H1 (cell line): ENCODE results near the gene PRMT1. TPM values are rescaled to one million over a fixed set of nuclear protein-coding genes. Genes with fewer than 3 reads are reported as not detected.

Experiments
- CTCF ChIA-PET: fragments of 300-600 bp; sonication (Branson Sonifier 250); formaldehyde crosslinking; loops from one replicate; lab custom pipeline; 2021; ENCODE audit not compliant: partially characterized antibody; lab: Charles Lee
- POLR2A ChIA-PET: fragments of 300-600 bp; sonication (Branson Sonifier 250); formaldehyde crosslinking; loops from one replicate; lab custom pipeline; 2021; ENCODE audit warnings: inconsistent platforms; ENCODE audit not compliant: partially characterized antibody; lab: Charles Lee
- DNase-seq, 2 experiments: peaks; one replicate each; pipeline versions ENCODE4 v3.0.0 to v3.0.0-alpha.2; 2010 to 2022; ENCODE audit warnings: low spot score in 2 of 2, low read depth in 1 of 2, mixed read lengths in 1 of 2
- FAIRE-seq: peaks from 2 replicates; lab custom pipeline; 2011; peaks lifted over from hg19 to GRCh38; lab: Jason Lieb, UNC
- H2AFZ ChIP-seq: 2 replicates; pipeline ENCODE4 v1.8.1; 2012; ENCODE audit warnings: low read length, inconsistent platforms
- H2AK5ac ChIP-seq: 2 replicates; pipeline ENCODE4 v1.6.1; 2013; ENCODE audit warnings: low read depth, low read length
- H2BK120ac ChIP-seq: replicated peaks from 2 replicates; pipeline ENCODE3; 2013; ENCODE audit warnings: low read depth, low read length, inconsistent platforms
- H2BK12ac ChIP-seq: 2 replicates; pipeline ENCODE4 v1.6.1; 2013; ENCODE audit warnings: low read depth, low read length
- H2BK15ac ChIP-seq: 2 replicates; pipeline ENCODE4 v1.6.1; 2013; ENCODE audit warnings: low read length
- H2BK20ac ChIP-seq: 2 replicates; pipeline ENCODE4 v1.6.1; 2013; ENCODE audit warnings: low read length
- H2BK5ac ChIP-seq: 2 replicates; pipeline ENCODE4 v1.6.1; 2013; ENCODE audit warnings: low read depth, low read length
- H3K14ac ChIP-seq: 2 replicates; pipeline ENCODE4 v1.6.1; 2013; ENCODE audit warnings: inconsistent platforms; ENCODE audit not compliant: insufficient read length
- H3K18ac ChIP-seq: 2 replicates; pipeline ENCODE4 v1.6.1; 2013; ENCODE audit warnings: low read length; ENCODE audit errors: extremely low read depth
- H3K23ac ChIP-seq: 2 replicates; pipeline ENCODE4 v1.6.1; 2013; ENCODE audit warnings: inconsistent platforms; ENCODE audit not compliant: insufficient read length
- H3K23me2 ChIP-seq: 2 replicates; pipeline ENCODE4 v1.6.1; 2013; ENCODE audit warnings: low read depth, low read length
- H3K27ac ChIP-seq: 2 replicates; pipeline ENCODE4 v1.6.1; 2011; ENCODE audit warnings: low read depth, low read length, inconsistent platforms
- H3K27me3 ChIP-seq, 4 experiments: replicated peaks in 1 of 4; 1 replicate in 1 of 4; 2 replicates in 3 of 4; pipeline versions ENCODE4 v1.6.1 to v1.8.1; 2011 to 2013; ENCODE audit warnings: low read length in 3 of 4, mild to moderate bottlenecking in 3 of 4, inconsistent platforms in 2 of 4, mixed read lengths in 2 of 4, moderate library complexity in 1 of 4; ENCODE audit not compliant: control insufficient read depth in 3 of 4, insufficient read depth in 3 of 4; ENCODE audit errors: extremely low read depth in 1 of 4
- H3K36me3 ChIP-seq, 4 experiments: 2 replicates each; pipeline versions ENCODE4 v1.6.1 to v1.8.1; 2011 to 2013; ENCODE audit warnings: mild to moderate bottlenecking in 4 of 4, low read length in 3 of 4, moderate library complexity in 2 of 4, control low read depth in 1 of 4, inconsistent platforms in 1 of 4; ENCODE audit not compliant: insufficient read depth in 4 of 4, control insufficient read depth in 2 of 4
- H3K4ac ChIP-seq: replicated peaks from 2 replicates; pipeline ENCODE3; 2013; ENCODE audit warnings: low read length, low read depth, mixed read lengths, inconsistent platforms; ENCODE audit not compliant: insufficient read length
- H3K4me1 ChIP-seq, 4 experiments: replicated peaks in 1 of 4; 1 replicate in 1 of 4; 2 replicates in 3 of 4; pipeline versions ENCODE4 v1.6.1 to v1.8.1; 2011 to 2013; ENCODE audit warnings: low read length in 3 of 4, inconsistent platforms in 2 of 4, mixed read lengths in 1 of 4; ENCODE audit not compliant: insufficient read depth in 4 of 4, control insufficient read depth in 3 of 4
- H3K4me2 ChIP-seq, 2 experiments: 2 replicates each; pipeline versions ENCODE4 v1.6.1 to v1.8.1; 2011 to 2013; ENCODE audit warnings: low read depth in 2 of 2, low read length in 2 of 2, control low read depth in 1 of 2, inconsistent platforms in 1 of 2, mild to moderate bottlenecking in 1 of 2; ENCODE audit not compliant: insufficient read depth in 1 of 2
- H3K4me3 ChIP-seq, 4 experiments: fragments of 200-600, 300-600 bp in 1 of 4; sonication (generic), shearing (Covaris generic), sonication (Bioruptor Twin) in 1 of 4; 2 replicates each; pipeline versions ENCODE4 v1.5.1 to v1.8.1; 2011 to 2016; ENCODE audit warnings: low read length in 4 of 4, low read depth in 3 of 4, control low read depth in 2 of 4, inconsistent platforms in 2 of 4, mild to moderate bottlenecking in 2 of 4, mixed read lengths in 1 of 4, moderate library complexity in 1 of 4; ENCODE audit not compliant: insufficient read depth in 2 of 4; ENCODE audit errors: extremely low read depth in 1 of 4
- H3K56ac ChIP-seq: replicated peaks from 2 replicates; pipeline ENCODE3; 2013; ENCODE audit warnings: low read depth, mild to moderate bottlenecking, mixed read lengths, low read length, inconsistent platforms; ENCODE audit not compliant: insufficient read length
- H3K79me1 ChIP-seq: 2 replicates; pipeline ENCODE4 v1.6.1; 2013; ENCODE audit warnings: low read depth, low read length, control low read depth
- H3K79me2 ChIP-seq, 2 experiments: 2 replicates each; pipeline versions ENCODE4 v1.6.1 to v1.8.1; 2012 to 2013; ENCODE audit warnings: low read length in 2 of 2, mild to moderate bottlenecking in 2 of 2, inconsistent platforms in 1 of 2; ENCODE audit not compliant: insufficient read depth in 2 of 2, control insufficient read depth in 1 of 2
- H3K9ac ChIP-seq, 4 experiments: replicated peaks in 1 of 4; 1 replicate in 1 of 4; 2 replicates in 3 of 4; pipeline versions ENCODE4 v1.6.1 to v1.8.1; 2011 to 2013; ENCODE audit warnings: low read depth in 3 of 4, low read length in 3 of 4, control low read depth in 2 of 4, mild to moderate bottlenecking in 2 of 4, moderate library complexity in 2 of 4, inconsistent platforms in 1 of 4; ENCODE audit errors: extremely low read depth in 1 of 4
- H3K9me3 ChIP-seq, 2 experiments: 2 replicates each; pipeline versions ENCODE4 v1.6.1 to v1.8.1; 2012 to 2013; ENCODE audit warnings: mild to moderate bottlenecking in 2 of 2, moderate library complexity in 2 of 2, control low read depth in 1 of 2, inconsistent platforms in 1 of 2, low read depth in 1 of 2, low read length in 1 of 2, mixed read lengths in 1 of 2; ENCODE audit not compliant: insufficient read depth in 2 of 2
- H4K20me1 ChIP-seq, 2 experiments: replicated peaks in 1 of 2; 2 replicates each; pipeline versions ENCODE3 to v1.8.1; 2011 to 2013; ENCODE audit warnings: inconsistent platforms in 2 of 2, low read length in 2 of 2, mild to moderate bottlenecking in 1 of 2; ENCODE audit not compliant: insufficient read depth in 2 of 2, control insufficient read depth in 1 of 2
- H4K5ac ChIP-seq: 2 replicates; pipeline ENCODE4 v1.6.1; 2013; ENCODE audit warnings: low read length, low read depth, mixed read lengths, inconsistent platforms; ENCODE audit not compliant: insufficient read length
- H4K8ac ChIP-seq: 2 replicates; pipeline ENCODE4 v1.8.0; 2013; ENCODE audit warnings: mild to moderate bottlenecking, moderate library complexity, low read length, inconsistent platforms; ENCODE audit not compliant: insufficient read depth; ENCODE audit errors: extremely low read depth
- H4K91ac ChIP-seq: replicated peaks from 2 replicates; pipeline ENCODE3; 2013; ENCODE audit warnings: low read length, mixed read lengths, inconsistent platforms; ENCODE audit not compliant: insufficient read length
- FOSL1 ChIP-seq: IDR thresholded peaks from 2 replicates; pipeline ENCODE4 v1.6.1; 2011; ENCODE audit warnings: mild to moderate bottlenecking, low read depth, low read length, moderate library complexity; ENCODE audit not compliant: insufficient read depth
- POLR2AphosphoS5 ChIP-seq: IDR thresholded peaks from 2 replicates; pipeline ENCODE4 v1.6.1; 2011; ENCODE audit warnings: low read depth, low read length
- WGBS, 2 experiments: shearing (Covaris generic) in 1 of 2; methylation state at CpG; one replicate each; pipeline versions ENCODE4 v1.1.6 to v1.1.7; 2013 to 2015; ENCODE audit warnings: low lambda C conversion rate in 2 of 2, mixed read lengths in 2 of 2, inconsistent platforms in 1 of 2, low coverage in 1 of 2, missing lambda C conversion rate in 1 of 2; ENCODE audit not compliant: insufficient replicate concordance in 2 of 2, insufficient coverage in 1 of 2, insufficient read length in 1 of 2; ENCODE audit errors: extremely low coverage in 1 of 2, missing lambda C conversion rate in 1 of 2; 5-methylcytosine and 5-hydroxymethylcytosine counted together
- polyA plus RNA-seq, 7 experiments: library from polyadenylated mRNA; depleted of rRNA in 3 of 7; stranded (reverse) in 5 of 7; unstranded in 2 of 7; fragments of >200 nt in 5 of 7; fragments of 200-250 nt in 2 of 7; gene quantifications; 1 replicate in 5 of 7; 2 replicates in 1 of 7; 4 replicates in 1 of 7; pipeline versions ENCODE4 v1.2.1 to v1.2.3, GENCODE V29; 2011 to 2013; ENCODE audit warnings: missing spikeins in 2 of 7, mixed read lengths in 2 of 7
- total RNA-seq: library from RNA; stranded (reverse); fragmentation: NEBNext Ultra II Directional; extraction: Animal tissue kit (Norgen Biotek cat#: 25700); gene quantifications from 2 replicates; pipeline ENCODE4 v1.2.1, GENCODE V29; 2021

PRMT1 gene
- total and polyA plus RNA-seq, 2 of the 8 experiments (the other 6 are each of a cell fraction or from before 2014, with no cell fraction given): 561 to 1,215 TPM

DNA sequence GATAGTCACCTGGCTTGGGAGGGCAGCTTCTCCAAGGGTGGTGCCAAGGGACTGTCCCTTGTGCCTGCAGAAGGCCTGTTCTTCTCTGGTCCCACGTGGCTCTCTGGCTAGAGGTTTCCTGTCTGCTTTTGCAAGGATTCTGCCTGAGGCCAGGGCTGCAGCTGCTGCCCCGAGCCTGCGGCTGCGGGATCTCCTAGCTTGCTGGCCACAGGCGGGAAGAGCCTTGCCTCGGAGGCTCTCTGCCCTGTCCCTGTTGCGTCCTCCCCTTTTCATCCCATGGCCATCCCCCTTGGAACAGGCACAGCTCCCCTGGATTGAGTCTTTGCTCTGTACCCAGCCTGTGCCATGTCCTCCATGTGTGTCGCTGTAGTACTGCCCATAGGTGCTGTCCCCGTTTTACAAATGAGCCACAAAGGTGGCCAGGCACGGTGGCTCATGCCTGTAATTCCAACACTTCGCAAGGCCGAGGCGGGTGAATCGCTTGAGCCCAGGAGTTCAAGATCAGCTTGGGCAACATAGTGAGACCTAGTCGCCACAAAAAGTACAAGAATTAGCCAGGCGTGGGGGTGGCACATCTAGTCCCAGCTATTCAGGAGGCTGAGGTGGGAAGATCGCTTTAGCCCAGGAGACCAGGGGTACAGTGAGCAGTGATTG is 20.5 kb upstream of the PRMT1 start:
- H3K4me1 ChIP-seq: peaks cover 0 to 14% (median 5%) of the 10 kb centered on the region in 4 experiments; a peak in 4 of 7 replicates
- H4K20me1 ChIP-seq: peaks cover 6 to 20% of the 10 kb centered on the region in 2 experiments
- POLR2A ChIA-PET: interaction anchor here (0.7 to 18.0 kb wide), 10 partner anchors 8 to 76 kb away, joined by 3 to 275 read pairs (median 6); partner anchors contain the start of genes BCL2L12, IRF3, NOSIP and PRMT1
- H4K8ac ChIP-seq: no peak overlapping the region
- H2BK12ac ChIP-seq: 0 out of 2 replicates have a peak overlapping the region, but pooled peaks have one; percentile 33
- H3K23me2 ChIP-seq: no peaks in the 10 kb centered on the region; the same call in 1 of the 2 replicates
- no peak overlapping the region for H2BK20ac ChIP-seq
- peaks cover 9 to 11% of the 10 kb centered on the region in 2 experiments for H3K9me3 ChIP-seq
- no peak overlapping the region for H4K5ac ChIP-seq
- H2AFZ ChIP-seq: no peak overlapping the region
- no peak overlapping the region for H3K56ac ChIP-seq
- DNase-seq (no peak), FAIRE-seq (no peak)
- WGBS, 2 experiments: 89% methylated on average over 17 of the region's 17 CpGs; no CpG with 5 or more reads in 1 of the 2 experiments
- peak overlapping the region; percentile 86 for H2BK5ac ChIP-seq
- no peaks in the 10 kb centered on the region for H3K79me2 ChIP-seq
- H3K23ac ChIP-seq: no peak overlapping the region
- no peak overlapping the region for H4K91ac ChIP-seq
- peak overlapping the region in 1 of 4 experiments; percentile 27; a peak in 1 of 7 replicates for H3K9ac ChIP-seq
- H3K4me3 ChIP-seq: no peak overlapping the region
- no peak overlapping the region for H2BK120ac ChIP-seq
- no peak overlapping the region; the same call in 1 of the 2 replicates for H3K18ac ChIP-seq
- H3K4ac ChIP-seq: no peak overlapping the region
- no peak overlapping the region for H2AK5ac ChIP-seq
- 0 out of 2 replicates have a peak, but pooled peaks cover 5% of the 10 kb centered on the region for H3K79me1 ChIP-seq
- CTCF ChIA-PET: interaction anchor here (0.6 to 3.8 kb wide), 8 partner anchors 12 to 28 kb away, joined by 3 to 39 read pairs (median 5); no protein-coding TSS in a partner anchor
- H3K4me2 ChIP-seq: peak overlapping the region; percentile 23 to 25; a peak in 2 of 4 replicates
- no peak overlapping the region for H2BK15ac ChIP-seq
- TF ChIP-seq POLR2AphosphoS5 (peak; percentile 35; the same call in 1 of the 2 replicates), FOSL1 (no peak)
- H3K36me3 ChIP-seq: peaks cover 20 to 79% (median 59%) of the 10 kb centered on the region in 4 experiments; a peak in 7 of 8 replicates
- no peak overlapping the region for H3K27ac ChIP-seq
- H3K14ac ChIP-seq: no peak overlapping the region
- H3K27me3 ChIP-seq: no peaks in the 10 kb centered on the region
